Measurements from ENCODE around the gene GNA12. TPM values are rescaled to one million over a fixed set of nuclear protein-coding genes. Genes with fewer than 3 reads are reported as not detected.
"Not testable (repeated sequence)": the region's sequence is repeated elsewhere in the genome, so short reads cannot be mapped to it uniquely, and the experiment has no call there.

The GNA12 gene
- total and polyA plus RNA-seq, 2 experiments from 2014 or later = 28.4 to 40.2 TPM

DNA sequence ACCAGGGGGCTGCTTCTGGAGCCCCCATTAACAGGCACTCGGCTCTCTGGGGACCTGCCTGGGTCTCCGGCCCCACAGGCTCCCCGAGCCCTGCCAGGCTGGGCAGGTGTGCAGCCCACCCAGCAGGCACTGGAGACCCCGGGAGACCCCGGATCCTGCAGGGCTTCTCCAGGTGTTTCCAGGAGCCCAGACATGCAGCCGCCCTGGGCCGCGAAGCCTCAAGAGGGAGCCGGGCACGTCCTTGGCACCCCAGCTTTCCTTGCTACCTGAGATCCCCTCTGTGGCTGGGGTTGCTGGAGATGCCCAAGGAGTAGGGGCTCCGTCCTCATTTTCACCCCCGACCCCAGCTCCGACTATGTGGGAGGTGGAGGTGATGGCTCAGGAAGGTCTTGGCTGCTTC lies 163.9 kb downstream of the GNA12 start:
- 91% methylated on average over 13 of the region's 13 CpGs for WGBS (ENCODE audit: low lambda C conversion rate, missing lambda C conversion rate)
- Histone ChIP-seq H3K4me3 (no peak overlapping the region), H3K4me1 (ENCODE audit: insufficient read depth) (no peaks in the 10 kb centered on the region), H3K9me3 (ENCODE audit: low read depth) (no peaks in the 10 kb centered on the region), H3K4me2 (no peak overlapping the region), H3K27ac (no peak overlapping the region), H3K27me3 (no peaks in the 10 kb centered on the region), H3K79me2 (no peaks in the 10 kb centered on the region), H4K20me1 (ENCODE audit: insufficient read depth, poor library complexity, severe bottlenecking) (no peaks in the 10 kb centered on the region), H2AFZ (no peak overlapping the region), H3K9me2 (replicated peaks; ENCODE audit: insufficient read depth) (no peaks in the 10 kb centered on the region), H3K36me3 (replicated peaks; ENCODE audit: insufficient read depth, low read depth) (no peaks in the 10 kb centered on the region)
- TF ChIP-seq EZH2 (IDR thresholded peaks at IDR 0.05; ENCODE audit: borderline replicate concordance) (no peak), EZH2phosphoT487 (IDR thresholded peaks at IDR 0.05; ENCODE audit: low read depth, severe bottlenecking, unreplicated experiment) (no peak)
- TF ChIP-seq, protein P1, sequence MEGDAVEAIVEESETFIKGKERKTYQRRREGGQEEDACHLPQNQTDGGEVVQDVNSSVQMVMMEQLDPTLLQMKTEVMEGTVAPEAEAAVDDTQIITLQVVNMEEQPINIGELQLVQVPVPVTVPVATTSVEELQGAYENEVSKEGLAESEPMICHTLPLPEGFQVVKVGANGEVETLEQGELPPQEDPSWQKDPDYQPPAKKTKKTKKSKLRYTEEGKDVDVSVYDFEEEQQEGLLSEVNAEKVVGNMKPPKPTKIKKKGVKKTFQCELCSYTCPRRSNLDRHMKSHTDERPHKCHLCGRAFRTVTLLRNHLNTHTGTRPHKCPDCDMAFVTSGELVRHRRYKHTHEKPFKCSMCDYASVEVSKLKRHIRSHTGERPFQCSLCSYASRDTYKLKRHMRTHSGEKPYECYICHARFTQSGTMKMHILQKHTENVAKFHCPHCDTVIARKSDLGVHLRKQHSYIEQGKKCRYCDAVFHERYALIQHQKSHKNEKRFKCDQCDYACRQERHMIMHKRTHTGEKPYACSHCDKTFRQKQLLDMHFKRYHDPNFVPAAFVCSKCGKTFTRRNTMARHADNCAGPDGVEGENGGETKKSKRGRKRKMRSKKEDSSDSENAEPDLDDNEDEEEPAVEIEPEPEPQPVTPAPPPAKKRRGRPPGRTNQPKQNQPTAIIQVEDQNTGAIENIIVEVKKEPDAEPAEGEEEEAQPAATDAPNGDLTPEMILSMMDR (IDR thresholded peaks at IDR 0.05; ENCODE audit: poor library complexity) = no peak
- DNase-seq (ENCODE audit: low spot score) = no peak

DNA sequence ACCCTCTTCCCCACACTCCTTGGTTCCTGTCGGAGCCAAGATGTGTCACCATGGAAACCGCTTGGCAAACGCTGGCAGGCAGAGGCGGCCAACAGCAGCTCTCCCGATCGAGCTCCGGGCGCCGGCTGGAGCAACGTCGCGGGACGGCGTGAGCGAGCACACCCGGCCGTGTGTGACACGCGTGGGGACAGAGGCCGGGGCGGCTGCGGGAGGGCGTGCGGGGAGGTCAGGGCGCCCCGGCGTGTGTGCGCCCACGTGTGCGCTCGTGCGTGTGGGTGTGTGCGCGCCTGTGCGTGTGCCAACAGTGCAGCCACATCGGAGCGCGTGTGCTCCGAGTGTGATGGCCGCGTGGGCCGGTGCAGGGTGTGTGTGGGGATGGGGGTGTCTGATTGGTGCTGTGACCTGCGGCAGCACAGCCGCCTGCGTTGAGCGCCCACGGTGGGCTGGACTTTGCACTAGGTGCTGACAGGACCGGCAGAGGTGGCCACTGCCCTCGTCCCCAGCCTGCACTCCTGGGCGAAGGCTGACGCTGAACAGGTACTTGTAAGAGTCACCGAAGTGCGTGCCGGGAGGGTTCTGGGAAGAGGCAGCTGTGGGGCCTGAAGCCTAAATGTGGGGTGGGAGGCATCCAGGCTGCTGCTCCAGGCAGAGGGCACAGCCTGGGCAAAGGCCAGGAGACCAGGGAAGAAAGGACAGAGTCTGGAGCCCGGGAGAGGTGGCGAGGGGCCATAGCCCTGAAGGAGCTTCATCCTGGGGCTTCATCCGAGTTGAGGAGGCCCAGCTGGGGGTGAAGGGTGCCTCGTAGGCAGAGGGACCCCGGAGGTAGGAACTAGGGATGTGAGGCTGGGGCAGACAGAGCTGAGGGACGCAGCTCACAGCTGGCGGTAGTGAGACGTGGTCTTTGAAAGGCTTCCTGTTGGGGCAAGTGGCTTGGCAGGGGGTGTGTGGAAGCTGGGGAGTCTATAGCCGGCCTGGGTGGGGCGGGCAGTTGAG lies 164.7 kb downstream of the GNA12 start:
- WGBS (ENCODE audit: low lambda C conversion rate, missing lambda C conversion rate) = 87% methylated on average over 32 of the region's 64 CpGs
- H3K36me3 ChIP-seq (replicated peaks; ENCODE audit: insufficient read depth, low read depth); DNase-seq (ENCODE audit: low spot score); H4K20me1 ChIP-seq (ENCODE audit: insufficient read depth, poor library complexity, severe bottlenecking); H3K4me2 ChIP-seq; H3K27ac ChIP-seq; H3K79me2 ChIP-seq; H3K4me3 ChIP-seq; H2AFZ ChIP-seq; H3K9me2 ChIP-seq (replicated peaks; ENCODE audit: insufficient read depth); H3K9me3 ChIP-seq (ENCODE audit: low read depth); H3K27me3 ChIP-seq; H3K4me1 ChIP-seq (ENCODE audit: insufficient read depth): not testable (repeated sequence)

DNA sequence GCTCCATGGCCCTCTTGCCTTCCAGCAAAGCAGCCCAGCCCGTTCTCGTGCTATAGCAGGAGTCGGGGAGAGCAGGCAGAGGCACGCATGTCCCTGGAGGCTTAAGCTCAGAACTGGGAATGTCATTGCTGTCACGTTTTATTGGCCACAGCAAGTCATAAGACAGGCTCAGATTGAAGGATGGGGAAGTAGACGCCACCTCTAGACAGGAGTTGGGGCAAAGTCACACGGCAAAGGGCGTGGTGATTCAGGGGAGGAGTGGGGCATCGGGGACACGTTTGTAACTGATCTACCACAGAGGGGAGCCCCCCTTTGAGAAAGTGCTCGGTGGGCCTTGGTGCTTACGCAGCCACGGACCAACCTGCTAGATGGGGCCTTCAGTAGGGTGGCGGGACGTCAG lies 165.7 kb downstream of the GNA12 start:
- not testable (repeated sequence) for H3K27ac ChIP-seq; H3K79me2 ChIP-seq; DNase-seq (ENCODE audit: low spot score); H4K20me1 ChIP-seq (ENCODE audit: insufficient read depth, poor library complexity, severe bottlenecking); H3K36me3 ChIP-seq (replicated peaks; ENCODE audit: insufficient read depth, low read depth); H3K4me3 ChIP-seq; H3K9me3 ChIP-seq (ENCODE audit: low read depth); H2AFZ ChIP-seq; H3K27me3 ChIP-seq; H3K4me1 ChIP-seq (ENCODE audit: insufficient read depth); H3K4me2 ChIP-seq; H3K9me2 ChIP-seq (replicated peaks; ENCODE audit: insufficient read depth)
- 91% methylated on average over 13 of the region's 15 CpGs for WGBS (ENCODE audit: low lambda C conversion rate, missing lambda C conversion rate)

Other genes with a start within 250 kb of the GNA12 start
- 35.8 and 46.3 TPM in 2 replicates for gene TTYH3, start 212.3 kb downstream of the GNA12 start, total RNA-seq
- gene TTYH3, start 212.3 kb downstream of the GNA12 start, polyA plus RNA-seq = 101 and 108 TPM in 2 replicates
- gene AMZ1, start 156.1 kb downstream of the GNA12 start, total RNA-seq = not detected in 2 replicates
- gene AMZ1, start 156.1 kb downstream of the GNA12 start, polyA plus RNA-seq = 1.4 TPM in 1 of 2 replicates, not detected in the other
- 5.3 and 10.9 TPM in 2 replicates for gene CARD11, start 199.6 kb upstream of the GNA12 start, total RNA-seq
- 9.2 and 9.6 TPM in 2 replicates for gene CARD11, start 199.6 kb upstream of the GNA12 start, polyA plus RNA-seq

All from hepatocyte (in vitro differentiated cells).